Measurements from ENCODE around the gene ETV3.

GRCh38 chr1:157134442-157134841 is 3.8 kb downstream of the ETV3 start:
- no peak for TF ChIP-seq POLR2A (IDR thresholded peaks at IDR 0.05)
- TF ChIP-seq CTCF (IDR thresholded peaks at IDR 0.05) = no peak
